ENCODE data around the gene CACNA1D. TPM values are rescaled to one million over a fixed set of nuclear protein-coding genes. Genes with fewer than 3 reads are reported as not detected.

Gene CACNA1D
- total and polyA plus RNA-seq, 2 donors (not counting 3 experiments of a cell fraction or from before 2014, with no cell fraction given): 0.06 TPM; not detected in 1

GRCh38 chr3:53833700-53834099 is 339.3 kb downstream of the CACNA1D start:
- no peak overlapping the region for H3K4me3 ChIP-seq (replicated peaks in 1 of 3; ENCODE audit: insufficient read depth in 1 of 3, low read depth in 1 of 3, low read length in 3 of 3)
- no peaks in the 10 kb centered on the region for H3K79me2 ChIP-seq (ENCODE audit: control insufficient read depth, insufficient read depth, low read length)
- no peaks in the 10 kb centered on the region for H3K9me3 ChIP-seq (replicated peaks; ENCODE audit: control insufficient read depth, insufficient read depth, low read length)
- no peaks in the 10 kb centered on the region for H3K4me1 ChIP-seq (ENCODE audit: control insufficient read depth, extremely low read depth, insufficient read depth, low read length)
- intact Hi-C loops (cut with micrococcal nuclease) (no loop called here), dilution Hi-C loops (cut with MboI; ENCODE audit: extremely low pct_ligation_motif_present, low sequenced_read_pairs) (no loop called here)
- no peak overlapping the region for H3K9ac ChIP-seq (replicated peaks; ENCODE audit: extremely low read depth, insufficient read depth, low read length)
- no peaks in the 10 kb centered on the region for H3K27me3 ChIP-seq (ENCODE audit: control insufficient read depth in 2 of 2, insufficient read depth in 2 of 2, low read length in 2 of 2)
- TF ChIP-seq JUN (IDR thresholded peaks at IDR 0.05; ENCODE audit: borderline replicate concordance, insufficient read depth, insufficient read length, low read depth) (no peak), POLR2A (IDR thresholded peaks at IDR 0.05; ENCODE audit: low read depth, low read length) (no peak)
- TF ChIP-seq, protein P1, sequence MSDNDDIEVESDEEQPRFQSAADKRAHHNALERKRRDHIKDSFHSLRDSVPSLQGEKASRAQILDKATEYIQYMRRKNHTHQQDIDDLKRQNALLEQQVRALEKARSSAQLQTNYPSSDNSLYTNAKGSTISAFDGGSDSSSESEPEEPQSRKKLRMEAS (IDR thresholded peaks at IDR 0.05; ENCODE audit: insufficient read depth, insufficient read length): no peak
- TF ChIP-seq, protein P2, sequence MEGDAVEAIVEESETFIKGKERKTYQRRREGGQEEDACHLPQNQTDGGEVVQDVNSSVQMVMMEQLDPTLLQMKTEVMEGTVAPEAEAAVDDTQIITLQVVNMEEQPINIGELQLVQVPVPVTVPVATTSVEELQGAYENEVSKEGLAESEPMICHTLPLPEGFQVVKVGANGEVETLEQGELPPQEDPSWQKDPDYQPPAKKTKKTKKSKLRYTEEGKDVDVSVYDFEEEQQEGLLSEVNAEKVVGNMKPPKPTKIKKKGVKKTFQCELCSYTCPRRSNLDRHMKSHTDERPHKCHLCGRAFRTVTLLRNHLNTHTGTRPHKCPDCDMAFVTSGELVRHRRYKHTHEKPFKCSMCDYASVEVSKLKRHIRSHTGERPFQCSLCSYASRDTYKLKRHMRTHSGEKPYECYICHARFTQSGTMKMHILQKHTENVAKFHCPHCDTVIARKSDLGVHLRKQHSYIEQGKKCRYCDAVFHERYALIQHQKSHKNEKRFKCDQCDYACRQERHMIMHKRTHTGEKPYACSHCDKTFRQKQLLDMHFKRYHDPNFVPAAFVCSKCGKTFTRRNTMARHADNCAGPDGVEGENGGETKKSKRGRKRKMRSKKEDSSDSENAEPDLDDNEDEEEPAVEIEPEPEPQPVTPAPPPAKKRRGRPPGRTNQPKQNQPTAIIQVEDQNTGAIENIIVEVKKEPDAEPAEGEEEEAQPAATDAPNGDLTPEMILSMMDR (IDR thresholded peaks at IDR 0.05; ENCODE audit: extremely low read depth in 1 of 2, insufficient read depth in 1 of 2, low read depth in 1 of 2, low read length in 2 of 2): no peak
- H4K20me1 ChIP-seq (replicated peaks; ENCODE audit: control insufficient read depth, extremely low read depth, insufficient read depth, low read length): no peaks in the 10 kb centered on the region
- DNase-seq (ENCODE audit: low read depth, low spot score) (no peak), FAIRE-seq (no peak)
- H3K27ac ChIP-seq (ENCODE audit: insufficient read depth, low read depth, low read length): no peak overlapping the region
- no peaks in the 10 kb centered on the region for H3K36me3 ChIP-seq (ENCODE audit: control insufficient read depth in 2 of 2, extremely low read depth in 1 of 2, insufficient read depth in 2 of 2, low read length in 2 of 2)
- POLR2A ChIA-PET: no interaction called here
- no peak overlapping the region for H2AFZ ChIP-seq (ENCODE audit: low read depth, low read length)
- H3K9me1 ChIP-seq (replicated peaks; ENCODE audit: control insufficient read depth, extremely low read depth, insufficient read depth, low read length): no peaks in the 10 kb centered on the region
- no peak overlapping the region for H3K4me2 ChIP-seq (ENCODE audit: insufficient read depth, low read length)
- BruUV-seq (replicated peaks): no TSS peak
- CTCF ChIA-PET: no interaction called here

DNA sequence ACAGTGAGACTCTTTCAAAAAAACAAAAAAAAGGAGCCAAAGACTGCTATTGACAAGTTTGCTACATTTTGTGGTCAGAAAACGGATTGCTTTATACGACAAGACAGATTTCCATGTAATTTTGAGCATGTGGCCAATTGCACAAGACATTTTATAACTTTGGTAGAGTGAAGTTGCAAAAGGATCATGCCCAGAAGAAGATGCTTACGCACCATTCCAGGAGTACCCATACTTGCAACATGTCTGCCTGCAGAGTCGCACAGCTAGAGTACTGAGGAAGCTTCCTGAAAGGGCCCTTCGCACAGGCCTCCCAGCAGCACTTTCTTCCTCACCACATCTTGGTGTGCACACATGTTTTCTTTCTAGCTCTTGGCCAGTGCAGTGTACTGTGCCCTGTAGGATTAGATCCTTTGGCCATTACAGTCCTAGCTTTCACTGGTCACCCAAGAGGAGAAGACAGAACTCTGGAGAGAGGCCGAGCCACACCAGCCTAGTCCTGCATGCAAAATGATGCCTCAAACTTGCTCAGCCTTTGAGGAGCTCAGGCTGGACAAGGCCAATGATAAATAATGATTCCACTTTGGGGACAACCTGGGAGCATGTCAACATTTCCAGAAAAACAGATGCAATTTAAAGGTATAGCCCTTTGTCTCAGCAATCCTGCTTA is 340.2 kb downstream of the CACNA1D start:
- H4K20me1 ChIP-seq (replicated peaks; ENCODE audit: control insufficient read depth, extremely low read depth, insufficient read depth, low read length): no peaks in the 10 kb centered on the region
- DNase-seq (ENCODE audit: low read depth, low spot score) (no peak), FAIRE-seq (no peak)
- no peaks in the 10 kb centered on the region for H3K9me3 ChIP-seq (replicated peaks; ENCODE audit: control insufficient read depth, insufficient read depth, low read length)
- ChIA-PET CTCF (no interaction called here), POLR2A (no interaction called here)
- no TSS peak for BruUV-seq (replicated peaks)
- no peaks in the 10 kb centered on the region for H3K9me1 ChIP-seq (replicated peaks; ENCODE audit: control insufficient read depth, extremely low read depth, insufficient read depth, low read length)
- no peaks in the 10 kb centered on the region for H3K27me3 ChIP-seq (ENCODE audit: control insufficient read depth in 2 of 2, insufficient read depth in 2 of 2, low read length in 2 of 2)
- no peaks in the 10 kb centered on the region for H3K36me3 ChIP-seq (ENCODE audit: control insufficient read depth in 2 of 2, extremely low read depth in 1 of 2, insufficient read depth in 2 of 2, low read length in 2 of 2)
- intact Hi-C loops (cut with micrococcal nuclease) (no loop called here), dilution Hi-C loops (cut with MboI; ENCODE audit: extremely low pct_ligation_motif_present, low sequenced_read_pairs) (no loop called here)
- no peak overlapping the region for H3K4me2 ChIP-seq (ENCODE audit: insufficient read depth, low read length)
- no peaks in the 10 kb centered on the region for H3K4me1 ChIP-seq (ENCODE audit: control insufficient read depth, extremely low read depth, insufficient read depth, low read length)
- no peak overlapping the region for H3K4me3 ChIP-seq (replicated peaks in 1 of 3; ENCODE audit: insufficient read depth in 1 of 3, low read depth in 1 of 3, low read length in 3 of 3)
- H2AFZ ChIP-seq (ENCODE audit: low read depth, low read length): no peak overlapping the region
- TF ChIP-seq POLR2AphosphoS5 (IDR thresholded peaks at IDR 0.05; ENCODE audit: insufficient read depth, low read depth, low read length) (no peak), JUN (IDR thresholded peaks at IDR 0.05; ENCODE audit: borderline replicate concordance, insufficient read depth, insufficient read length, low read depth) (no peak), FOS (IDR thresholded peaks at IDR 0.05; ENCODE audit: borderline replicate concordance, insufficient read depth, low read length) (no peak), GATA2 (IDR thresholded peaks at IDR 0.05; ENCODE audit: insufficient read depth, insufficient read length, low read depth, low read length) (no peak), EZH2 (IDR thresholded peaks at IDR 0.05; ENCODE audit: borderline replicate concordance, low read depth, low read length, severe bottlenecking) (no peak), MYC (IDR thresholded peaks at IDR 0.05; ENCODE audit: low read depth, low read length) (no peak), POLR2A (IDR thresholded peaks at IDR 0.05; ENCODE audit: low read depth, low read length) (no peak)
- TF ChIP-seq, protein P2 (IDR thresholded peaks at IDR 0.05; ENCODE audit: extremely low read depth in 1 of 2, insufficient read depth in 1 of 2, low read depth in 1 of 2, low read length in 2 of 2): no peak
- TF ChIP-seq, protein P1 (IDR thresholded peaks at IDR 0.05; ENCODE audit: insufficient read depth, insufficient read length): no peak
- no peak overlapping the region for H3K9ac ChIP-seq (replicated peaks; ENCODE audit: extremely low read depth, insufficient read depth, low read length)
- H3K27ac ChIP-seq (ENCODE audit: insufficient read depth, low read depth, low read length): no peak overlapping the region
- H3K79me2 ChIP-seq (ENCODE audit: control insufficient read depth, insufficient read depth, low read length): no peaks in the 10 kb centered on the region
